ENCODE measurements around the gene SLC6A12.

Gene SLC6A12

GRCh38 chr12:177336-177979 lies 36.5 kb downstream of the SLC6A12 start:
- no peak for DNase-seq (ENCODE audit: low read depth)
- no peak overlapping the region for H3K4me3 ChIP-seq (ENCODE audit: low read depth, low read length)
- no peak for TF ChIP-seq CTCF (IDR thresholded peaks at IDR 0.05; ENCODE audit: low read depth, low read length, missing control alignments)

- no peak for DNase-seq (ENCODE audit: low read depth)
- H3K4me3 ChIP-seq (ENCODE audit: low read depth, low read length): no peak overlapping the region
- TF ChIP-seq CTCF (IDR thresholded peaks at IDR 0.05; ENCODE audit: low read depth, low read length, missing control alignments): no peak
Observed at GRCh38 chr12:176321-177181, 37.4 kb downstream of the SLC6A12 start.

DNA sequence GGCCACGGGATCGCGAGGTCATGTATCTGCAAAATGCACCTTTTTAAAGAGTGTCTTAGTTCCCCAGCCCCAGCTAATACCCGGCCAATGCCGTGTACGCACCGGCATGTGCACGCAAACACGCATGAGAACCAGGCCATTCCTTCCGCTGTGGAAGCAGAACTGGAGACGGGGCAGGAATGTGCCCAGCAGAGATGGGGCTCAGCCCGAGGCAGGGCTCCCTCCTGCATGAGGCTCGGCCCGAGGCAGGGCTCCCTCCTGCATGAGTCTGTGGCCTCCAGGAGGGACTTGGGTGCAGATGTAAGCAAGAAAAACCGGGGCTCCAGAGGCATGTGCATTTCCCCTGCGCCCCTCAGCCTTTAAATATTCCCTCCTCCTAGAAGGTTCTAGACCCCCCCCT lies 38.2 kb downstream of the SLC6A12 start:
- no peak overlapping the region for H3K4me3 ChIP-seq (ENCODE audit: low read depth, low read length)
- DNase-seq (ENCODE audit: low read depth): no peak
- no peak for TF ChIP-seq CTCF (IDR thresholded peaks at IDR 0.05; ENCODE audit: low read depth, low read length, missing control alignments)

GRCh38 chr12:175250-175649 lies 38.7 kb downstream of the SLC6A12 start:
- no peak overlapping the region for H3K4me3 ChIP-seq (ENCODE audit: low read depth, low read length)
- no peak for TF ChIP-seq CTCF (IDR thresholded peaks at IDR 0.05; ENCODE audit: low read depth, low read length, missing control alignments)
- no peak for DNase-seq (ENCODE audit: low read depth)

- TF ChIP-seq CTCF (IDR thresholded peaks at IDR 0.05; ENCODE audit: low read depth, low read length, missing control alignments): no peak
- no peak overlapping the region for H3K4me3 ChIP-seq (ENCODE audit: low read depth, low read length)
- no peak for DNase-seq (ENCODE audit: low read depth)
Observed at GRCh38 chr12:174596-174995, 39.4 kb downstream of the SLC6A12 start.

DNA sequence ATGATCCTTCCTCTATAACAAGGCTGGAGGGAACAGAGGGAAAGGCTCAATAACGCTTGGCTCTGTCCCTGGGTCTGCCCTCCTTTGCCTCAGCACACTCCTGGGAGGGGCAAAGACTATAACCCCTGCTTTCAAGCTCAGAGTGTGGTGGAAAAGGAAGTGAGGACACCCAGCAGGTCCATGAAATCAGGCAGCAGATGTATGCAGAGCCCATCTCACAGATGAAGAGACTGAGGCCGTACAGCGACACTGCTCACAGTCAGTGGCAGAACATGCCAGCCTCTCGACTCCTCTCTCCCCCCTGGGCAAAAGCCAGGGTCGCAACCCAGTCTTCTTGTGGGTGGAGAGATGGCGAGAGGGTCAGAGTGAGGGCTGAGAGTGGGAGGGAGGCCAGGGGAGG lies 39.8 kb downstream of the SLC6A12 start:
- DNase-seq (ENCODE audit: low read depth): no peak
- no peak overlapping the region for H3K4me3 ChIP-seq (ENCODE audit: low read depth, low read length)
- no peak for TF ChIP-seq CTCF (IDR thresholded peaks at IDR 0.05; ENCODE audit: low read depth, low read length, missing control alignments)

Data from GM12864 (cell line).